Hypothalamus (tissue), 51 donors: ENCODE results near the gene CNOT11.

Experiments
- DNase-seq, 51 donors: peaks; one replicate each; lab custom pipeline; 2025; lab: John Stamatoyannopoulos, UW

CNOT11 gene

GRCh38 chr2:101274142-101274541, 21.5 kb downstream of the CNOT11 start:
- no peak for DNase-seq

- DNase-seq, result peak in 9 of 51 donors; percentile 3 to 32 (median 7)
Observed at GRCh38 chr2:101277111-101277510, 24.4 kb downstream of the CNOT11 start.

GRCh38 chr2:101278925-101279324, 26.2 kb downstream of the CNOT11 start:
- DNase-seq, result no peak

DNA sequence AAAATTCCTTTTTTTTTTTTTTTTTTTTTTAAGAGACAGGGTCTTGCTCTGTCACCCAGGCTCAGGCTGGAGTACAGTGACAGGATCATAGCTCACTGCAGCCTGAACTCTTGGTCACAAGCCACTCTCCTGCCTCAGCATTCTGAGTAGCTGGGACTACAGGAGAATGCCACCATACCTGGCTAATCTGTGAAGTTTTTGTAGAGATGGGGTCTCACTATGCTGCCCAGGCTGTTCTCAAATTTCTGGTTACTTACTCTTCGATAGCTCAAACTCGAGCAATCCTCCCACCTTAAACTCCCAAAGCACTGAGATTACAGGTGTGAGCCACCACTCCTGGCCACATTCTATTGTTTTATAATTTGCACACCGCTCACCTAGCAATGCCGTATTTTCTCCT, 28.8 kb downstream of the CNOT11 start:
- no peak for DNase-seq

DNA sequence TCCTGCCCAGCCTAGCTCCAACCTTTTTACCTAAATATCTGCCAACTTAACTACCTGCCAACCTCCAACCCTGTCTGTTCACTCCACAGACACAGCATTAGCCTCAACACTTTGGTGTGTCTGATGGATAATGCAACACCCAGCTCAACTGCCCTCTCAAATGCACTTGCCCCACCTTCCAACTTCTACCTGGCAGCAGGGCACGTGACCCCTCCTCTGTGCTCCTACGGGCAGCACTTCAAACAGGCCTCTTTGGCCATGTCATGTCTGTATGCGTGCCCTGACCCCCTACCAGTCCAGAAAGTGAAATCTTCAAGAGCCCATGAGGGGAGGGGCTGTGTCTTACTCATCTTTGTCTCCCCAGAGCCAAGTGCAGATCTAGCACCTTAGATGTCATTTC, 30.3 kb downstream of the CNOT11 start:
- DNase-seq, result no peak

DNA sequence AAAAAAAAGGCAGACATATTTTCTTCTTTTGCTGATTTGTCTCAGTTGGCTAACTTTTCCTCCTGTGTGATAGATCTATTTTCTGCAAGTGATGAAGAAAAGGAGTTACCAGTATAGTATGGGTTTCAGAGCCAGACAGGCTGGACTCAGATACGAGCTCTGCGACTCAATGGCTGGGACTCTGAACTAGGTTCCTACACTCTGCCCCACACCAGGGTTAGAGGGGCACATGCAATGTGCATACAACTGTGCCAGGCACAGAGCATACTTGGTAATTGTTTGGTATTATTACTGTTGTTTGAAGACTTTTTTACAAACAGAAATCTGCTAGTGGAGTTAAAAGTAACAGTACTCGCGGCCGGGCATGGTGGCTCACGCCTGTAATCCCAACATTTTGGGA, 34.0 kb downstream of the CNOT11 start:
- no peak for DNase-seq

DNA sequence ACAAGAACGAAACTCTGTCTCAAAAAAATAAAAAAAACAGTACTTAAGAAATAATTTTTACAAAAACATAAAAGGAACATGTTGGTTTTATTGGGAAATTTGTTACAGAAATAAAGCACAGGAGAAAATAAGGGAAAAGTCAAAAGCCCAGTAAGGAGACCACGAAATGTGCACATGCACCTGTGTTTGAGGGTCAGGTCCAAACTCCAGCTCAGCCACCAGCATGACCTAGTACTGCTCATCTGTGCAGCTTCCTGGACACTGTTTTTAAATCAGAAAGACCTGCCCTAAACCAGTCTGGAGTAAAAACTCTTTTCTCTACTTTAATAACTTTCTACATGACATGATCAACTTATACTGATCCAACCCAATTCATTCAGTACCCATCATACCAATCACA, 34.6 kb downstream of the CNOT11 start:
- DNase-seq, result no peak

GRCh38 chr2:101290711-101291110, 38.0 kb downstream of the CNOT11 start:
- DNase-seq, result no peak

DNA sequence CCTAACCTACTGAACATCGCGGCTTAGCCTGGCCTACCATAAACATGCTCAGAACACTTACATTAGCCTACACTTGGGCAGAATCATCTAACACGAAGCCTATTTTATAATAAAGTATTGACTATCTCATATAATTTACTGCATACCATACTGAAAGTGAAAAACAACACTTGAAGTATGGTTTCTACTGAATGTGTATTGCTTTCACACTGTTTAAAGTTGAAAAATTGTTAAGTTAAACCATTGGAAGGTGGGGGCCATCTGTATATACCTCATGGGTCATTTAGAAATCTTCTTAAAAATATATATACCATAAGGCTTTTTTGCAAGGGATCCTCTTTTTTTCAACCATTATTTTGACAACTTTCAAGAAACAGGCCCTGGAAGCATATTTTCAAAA, 39.3 kb downstream of the CNOT11 start:
- no peak for DNase-seq

- DNase-seq, result no peak
Observed at GRCh38 chr2:101293544-101293943, 40.9 kb downstream of the CNOT11 start.

GRCh38 chr2:101294861-101295260, 42.2 kb downstream of the CNOT11 start:
- no peak for DNase-seq

DNA sequence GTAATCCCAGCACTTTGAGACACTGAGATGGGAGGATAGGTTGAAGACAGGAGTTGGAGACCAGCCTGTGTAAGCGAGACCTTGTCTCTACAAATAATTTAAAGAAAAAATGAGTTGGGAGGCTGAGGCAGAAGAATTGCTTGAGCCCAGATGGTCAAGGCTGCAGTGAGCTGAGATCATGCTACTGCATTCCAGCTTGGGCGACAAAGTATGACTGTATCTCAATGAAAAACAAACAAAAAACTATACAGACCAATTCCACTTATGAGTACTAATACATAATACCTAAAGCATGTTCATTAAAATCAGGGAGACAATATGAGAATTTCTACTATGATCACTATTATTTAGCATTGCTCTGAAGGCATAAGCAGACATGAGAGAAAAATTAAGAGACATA, 43.2 kb downstream of the CNOT11 start:
- DNase-seq, result no peak

DNA sequence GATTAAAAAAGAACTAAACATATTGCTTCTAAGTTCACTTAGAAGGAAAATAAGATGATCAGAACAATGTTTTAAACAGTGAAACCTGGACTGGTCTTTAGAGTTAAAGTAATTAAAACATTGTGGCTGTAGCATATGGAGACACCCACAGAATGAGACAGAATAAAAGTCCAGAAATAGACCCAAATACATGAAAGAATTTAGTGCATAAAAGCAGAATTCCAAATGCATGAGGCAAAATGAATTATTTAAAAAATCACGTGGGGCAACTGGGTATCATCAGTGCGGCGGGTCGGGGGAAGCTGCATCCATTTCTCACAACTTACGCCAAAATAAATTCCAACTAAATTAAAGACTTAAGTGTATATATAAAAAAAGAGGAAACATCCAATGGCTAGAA, 43.7 kb downstream of the CNOT11 start:
- DNase-seq, result no peak

DNA sequence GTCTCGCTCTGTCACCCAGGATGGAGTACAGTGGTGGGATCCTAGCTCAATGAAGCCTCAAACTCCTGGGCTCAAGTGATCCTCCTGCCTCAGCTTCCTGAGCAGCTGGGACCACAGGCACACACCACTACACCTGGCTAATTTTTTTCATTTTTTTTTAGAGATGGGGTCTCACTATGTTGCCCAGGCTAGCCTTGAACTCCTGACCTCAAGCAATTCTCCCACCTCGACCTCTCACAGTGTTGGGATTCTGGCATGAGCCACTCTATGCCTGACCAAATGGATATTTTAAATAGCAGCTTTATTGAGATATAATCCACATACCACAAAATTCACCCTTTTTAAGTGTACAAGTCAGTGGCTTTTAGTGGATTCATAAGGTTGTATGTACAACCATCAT, 44.7 kb downstream of the CNOT11 start:
- DNase-seq, result no peak

DNA sequence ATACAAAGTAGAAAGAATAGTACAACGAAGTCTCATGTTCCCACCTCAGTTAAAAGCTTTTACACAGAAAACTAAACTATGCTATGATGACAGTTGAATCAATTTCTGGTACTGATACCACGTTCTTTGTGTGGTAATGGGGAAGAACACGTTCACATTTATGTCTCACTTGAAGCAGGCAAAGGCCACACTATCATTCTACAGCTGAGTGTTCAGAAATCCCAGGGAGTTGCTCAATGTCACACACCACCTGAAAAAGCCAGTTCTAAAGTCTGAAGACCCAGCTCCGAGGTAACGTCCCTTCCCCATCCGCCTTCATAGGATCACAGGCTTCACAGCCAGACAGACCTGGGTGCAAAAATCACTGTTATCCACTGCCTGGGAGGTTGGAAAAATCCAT, 46.9 kb downstream of the CNOT11 start:
- no peak for DNase-seq

GRCh38 chr2:101300164-101300563, 47.5 kb downstream of the CNOT11 start:
- peak in 1 of 51 donors; percentile 36 for DNase-seq

- no peak for DNase-seq
Observed at GRCh38 chr2:101300836-101301235, 48.1 kb downstream of the CNOT11 start.

- no peak for DNase-seq
Observed at GRCh38 chr2:101302016-101302415, 49.3 kb downstream of the CNOT11 start.

GRCh38 chr2:101303688-101304087, 51.0 kb downstream of the CNOT11 start:
- DNase-seq, result no peak

DNA sequence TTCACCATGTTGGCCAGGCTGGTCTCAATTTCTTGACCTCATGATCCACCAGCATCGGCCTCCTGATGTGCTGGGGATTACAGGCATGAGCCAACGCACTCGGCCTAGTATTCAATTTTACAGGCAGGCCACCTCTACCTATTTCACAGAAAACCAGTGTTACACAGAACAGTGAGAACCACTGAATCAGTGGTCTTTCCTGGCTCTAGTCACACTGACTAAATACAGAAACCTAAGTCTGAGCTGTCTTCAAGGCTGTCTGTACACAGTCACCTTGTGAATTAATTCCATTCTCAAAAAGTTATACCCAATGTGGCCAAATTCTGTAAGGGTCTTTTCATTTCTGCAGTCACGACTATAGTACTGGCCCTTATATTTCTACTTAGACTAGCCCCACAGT, 52.3 kb downstream of the CNOT11 start:
- no peak for DNase-seq

- no peak for DNase-seq
Observed at GRCh38 chr2:101305492-101306078, 52.9 kb downstream of the CNOT11 start.

GRCh38 chr2:101306410-101306809, 53.7 kb downstream of the CNOT11 start:
- no peak for DNase-seq

DNA sequence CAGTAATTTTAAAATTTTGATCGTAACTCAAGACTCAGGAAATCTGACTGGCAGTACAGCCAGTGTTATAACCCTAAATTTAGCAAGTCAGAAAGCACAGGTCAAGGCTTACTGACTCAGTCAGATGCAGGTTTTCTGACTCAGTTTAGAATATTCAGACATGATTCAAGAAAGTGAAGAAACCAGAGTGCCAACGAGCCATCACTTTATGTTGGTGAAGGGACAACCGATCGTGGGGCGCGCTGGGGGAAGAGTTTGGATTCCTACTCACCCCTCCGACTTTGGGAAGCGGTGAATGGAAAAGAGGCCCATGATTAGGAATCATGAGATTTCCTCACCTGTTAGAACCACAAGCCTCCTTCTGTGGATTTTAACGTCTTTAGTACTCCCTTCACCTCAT, 54.8 kb downstream of the CNOT11 start:
- no peak for DNase-seq
